ENCODE measurements around the gene PTPRN2.

PTPRN2 gene

DNA sequence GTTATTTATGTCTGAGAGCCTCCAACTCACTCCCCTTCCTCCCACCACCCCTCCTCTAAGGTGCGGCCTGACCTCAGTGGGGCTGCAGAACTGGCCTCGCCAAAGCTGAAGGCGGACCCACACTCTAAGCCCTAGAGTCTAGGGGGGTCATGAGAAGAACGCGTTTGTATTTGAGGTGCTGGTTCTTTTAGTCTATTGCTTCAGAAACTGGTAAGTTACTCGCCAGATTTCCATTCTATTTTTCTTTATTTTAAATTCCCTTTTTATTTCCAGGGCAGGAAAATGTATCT lies 893.3 kb downstream of the PTPRN2 start:
- no peak for DNase-seq (ENCODE audit: low read depth, low spot score)
- no peak overlapping the region for H3K27ac ChIP-seq

DNA sequence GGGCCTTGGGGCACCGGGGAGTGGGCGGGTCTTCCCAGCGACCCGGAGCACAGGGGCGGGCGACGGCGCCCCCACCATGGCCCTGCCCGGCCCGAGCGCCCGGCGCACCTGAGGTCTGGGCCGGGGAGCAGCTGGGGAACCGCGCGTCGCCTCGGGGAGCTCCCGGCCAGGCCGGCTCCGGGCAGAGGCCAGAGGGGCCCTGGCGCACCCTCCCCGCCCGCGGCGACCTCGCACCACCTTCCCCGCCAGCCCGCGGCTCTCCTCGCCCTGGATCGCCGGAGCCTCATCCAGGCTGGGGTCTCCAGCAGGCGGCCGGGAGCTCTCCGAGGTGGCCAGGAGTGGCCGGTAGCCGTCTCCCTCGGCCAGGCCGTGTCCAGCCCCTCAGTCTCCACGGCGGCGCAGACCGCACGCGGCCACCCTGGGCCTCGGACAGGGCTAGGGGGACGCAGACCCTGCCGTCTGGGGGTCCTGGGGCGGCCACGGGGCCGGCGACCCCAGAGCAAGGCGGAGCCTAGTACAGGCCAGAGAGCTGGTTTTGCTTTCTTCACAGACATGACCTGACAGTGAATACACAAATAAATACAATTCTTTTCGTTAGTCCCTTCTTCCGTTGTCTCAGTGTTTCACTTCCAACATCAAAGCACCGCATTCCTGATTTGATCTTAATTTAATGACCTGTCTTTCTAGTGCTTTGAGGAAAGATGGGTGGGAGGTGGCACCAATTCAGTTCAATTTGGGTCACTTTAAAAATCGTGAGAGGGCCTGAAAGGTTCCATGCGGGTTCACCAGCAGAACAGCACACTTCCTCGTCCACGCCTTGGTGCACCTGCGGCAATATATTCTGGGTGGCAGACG lies 893.9 kb downstream of the PTPRN2 start:
- DNase-seq (ENCODE audit: low read depth, low spot score), result no peak

GRCh38 chr7:157693071-157693520 lies 894.5 kb downstream of the PTPRN2 start:
- no peak overlapping the region for H3K27ac ChIP-seq
- DNase-seq (ENCODE audit: low read depth, low spot score), result no peak

More for the DNA sequence above, 893.9 kb downstream of the PTPRN2 start:
- no peak overlapping the region for H3K27ac ChIP-seq

DNA sequence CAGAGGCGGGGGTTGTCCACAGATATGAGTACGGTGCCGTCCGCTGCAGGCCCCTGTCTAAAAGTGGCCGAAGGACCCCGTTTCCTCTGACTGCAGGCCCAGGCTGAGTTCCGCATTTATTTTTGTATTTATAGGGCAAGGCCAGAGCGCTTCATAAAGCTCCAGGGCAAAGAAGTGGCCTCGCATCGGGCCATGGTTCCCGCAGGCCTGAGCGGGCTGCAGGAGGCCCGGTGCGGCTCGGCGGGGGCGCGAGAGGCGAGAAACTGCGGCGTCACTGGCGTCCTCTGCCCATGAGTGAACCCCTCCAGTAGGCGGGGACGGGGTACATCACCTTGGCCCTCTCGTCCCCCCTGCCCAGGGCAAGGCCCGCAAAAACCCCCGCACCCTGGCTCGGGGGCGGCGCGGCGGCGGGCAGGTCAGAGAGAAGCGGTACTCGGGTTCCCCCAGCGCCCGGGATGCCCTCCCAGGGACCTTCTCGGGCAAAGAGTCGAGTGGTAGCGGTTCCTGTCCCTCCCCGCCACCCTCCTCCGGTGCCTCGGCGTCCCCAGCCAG lies 895.1 kb downstream of the PTPRN2 start:
- no peak for DNase-seq (ENCODE audit: low read depth, low spot score)
- H3K27ac ChIP-seq, result no peak overlapping the region

GRCh38 chr7:157691586-157692459 lies 895.8 kb downstream of the PTPRN2 start:
- no peak overlapping the region for H3K27ac ChIP-seq
- no peak for DNase-seq (ENCODE audit: low read depth, low spot score)

DNA sequence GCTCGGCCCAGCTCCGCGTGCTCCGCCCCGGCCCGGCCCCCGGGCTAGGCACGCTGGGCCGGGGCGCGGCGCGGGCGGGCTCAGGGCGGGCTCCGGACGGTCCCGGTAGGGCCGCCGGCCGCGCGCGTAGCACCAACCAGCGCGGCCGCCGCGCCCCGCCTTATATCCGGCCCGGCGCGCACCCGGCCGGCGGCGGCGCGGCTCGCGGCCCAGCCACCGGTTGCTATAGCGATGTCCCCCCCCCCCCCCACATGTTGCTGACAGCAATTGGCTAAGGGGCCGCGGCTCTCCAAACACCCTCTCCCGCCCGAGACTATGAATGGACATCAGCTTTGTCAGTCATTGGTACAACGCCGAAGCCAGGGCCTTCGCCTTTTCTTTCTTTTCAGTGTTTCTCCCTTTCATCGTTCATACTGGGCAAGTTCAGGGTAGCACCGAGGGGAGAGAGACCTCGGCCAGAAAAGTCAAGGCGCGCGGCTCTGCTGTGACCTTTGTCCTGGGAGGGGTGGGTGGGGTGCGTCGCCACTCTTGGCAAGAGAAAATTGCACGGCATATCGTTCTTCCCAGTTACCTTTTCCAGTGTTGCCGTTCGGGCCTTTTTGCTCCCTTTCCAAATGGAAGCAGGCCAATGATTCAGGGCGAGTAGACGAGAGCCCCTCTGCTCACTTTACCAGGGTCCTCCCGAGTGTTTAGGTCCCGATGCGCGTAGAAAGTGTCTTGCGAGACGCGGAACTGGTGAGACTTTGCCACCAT lies 896.6 kb downstream of the PTPRN2 start:
- DNase-seq (ENCODE audit: low read depth, low spot score), result no peak
- H3K27ac ChIP-seq, result no peak overlapping the region

DNA sequence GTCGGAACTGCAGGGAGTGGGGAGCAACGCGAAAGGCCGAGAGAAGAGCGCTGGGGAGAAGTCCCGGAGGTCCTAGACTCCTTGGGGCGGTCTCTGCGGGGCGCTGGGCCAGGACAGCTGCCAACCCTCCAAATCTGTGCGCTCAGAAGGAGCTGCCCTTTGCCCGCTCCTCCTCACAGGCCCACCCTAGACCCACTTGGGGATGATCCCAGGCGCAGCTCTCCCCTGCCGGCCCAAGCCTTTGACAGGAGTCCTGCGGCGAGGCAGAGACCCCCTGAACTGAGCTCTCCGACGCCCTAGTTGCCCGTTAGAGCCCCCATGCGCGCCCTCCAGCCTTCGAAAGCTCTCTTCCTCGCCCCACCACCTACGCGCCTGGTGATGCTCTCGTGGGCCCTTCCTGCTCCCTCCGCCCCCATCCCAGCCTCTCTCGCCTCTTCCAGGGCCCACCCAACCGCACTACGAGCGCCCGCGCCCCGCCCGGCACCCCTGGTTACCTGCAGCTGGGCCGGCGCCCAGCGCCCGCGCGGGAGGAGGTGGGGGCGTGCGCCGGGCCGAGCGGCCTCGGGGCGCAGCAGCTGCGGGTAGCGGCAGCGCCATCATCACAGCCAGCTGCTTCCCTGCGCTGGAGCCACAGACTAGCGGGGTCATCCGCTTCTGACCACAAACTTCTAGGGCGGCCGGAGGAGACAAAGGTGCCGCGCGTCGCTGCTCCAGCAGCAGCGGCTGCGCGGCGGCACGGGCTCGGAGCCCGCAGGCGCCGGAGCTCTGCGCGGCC lies 897.4 kb downstream of the PTPRN2 start:
- DNase-seq (ENCODE audit: low read depth, low spot score), result no peak
- H3K27ac ChIP-seq, result no peak overlapping the region

GRCh38 chr7:157689269-157690057 lies 898.2 kb downstream of the PTPRN2 start:
- no peak overlapping the region for H3K27ac ChIP-seq
- no peak for DNase-seq (ENCODE audit: low read depth, low spot score)

- no peak for DNase-seq (ENCODE audit: low read depth, low spot score)
- H3K27ac ChIP-seq, result no peak overlapping the region
Observed at GRCh38 chr7:157688533-157689268, 898.9 kb downstream of the PTPRN2 start.

- DNase-seq (ENCODE audit: low read depth, low spot score), result no peak
- no peak overlapping the region for H3K27ac ChIP-seq
Observed at GRCh38 chr7:157687845-157688532, 899.6 kb downstream of the PTPRN2 start.

GRCh38 chr7:157687158-157687557 lies 900.5 kb downstream of the PTPRN2 start:
- no peak for DNase-seq (ENCODE audit: low read depth, low spot score)
- H3K27ac ChIP-seq, result no peak overlapping the region

DNA sequence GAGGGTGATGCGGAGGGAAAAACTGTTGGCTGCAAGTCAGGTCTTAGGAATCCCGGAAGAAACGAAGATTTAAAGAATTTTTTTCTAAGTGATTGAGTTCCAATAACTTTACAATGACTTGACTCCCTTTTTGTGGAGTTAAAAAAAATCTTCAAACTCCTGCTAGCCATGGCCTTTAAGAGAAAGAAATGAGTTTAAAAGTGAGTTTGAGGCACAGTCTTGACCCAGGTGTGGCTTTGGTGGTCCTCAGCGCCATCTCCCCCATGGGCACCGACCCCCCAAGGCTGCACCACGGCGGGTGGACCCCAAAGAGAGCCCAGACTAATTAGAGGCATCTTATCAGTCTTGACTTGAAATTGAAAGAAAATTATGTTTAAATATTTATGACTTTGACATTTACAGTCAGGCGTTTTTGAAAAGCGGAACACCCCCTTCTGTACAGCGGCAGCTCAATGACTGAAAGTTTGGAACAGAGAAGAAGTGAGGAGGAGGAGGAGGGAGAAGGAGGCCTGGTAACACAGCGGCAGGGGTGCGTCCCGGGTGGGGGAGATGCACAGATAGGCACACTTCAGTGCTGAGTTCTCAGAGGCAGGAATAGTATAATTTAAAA lies 901.2 kb downstream of the PTPRN2 start:
- no peak overlapping the region for H3K27ac ChIP-seq
- no peak for DNase-seq (ENCODE audit: low read depth, low spot score)

DNA sequence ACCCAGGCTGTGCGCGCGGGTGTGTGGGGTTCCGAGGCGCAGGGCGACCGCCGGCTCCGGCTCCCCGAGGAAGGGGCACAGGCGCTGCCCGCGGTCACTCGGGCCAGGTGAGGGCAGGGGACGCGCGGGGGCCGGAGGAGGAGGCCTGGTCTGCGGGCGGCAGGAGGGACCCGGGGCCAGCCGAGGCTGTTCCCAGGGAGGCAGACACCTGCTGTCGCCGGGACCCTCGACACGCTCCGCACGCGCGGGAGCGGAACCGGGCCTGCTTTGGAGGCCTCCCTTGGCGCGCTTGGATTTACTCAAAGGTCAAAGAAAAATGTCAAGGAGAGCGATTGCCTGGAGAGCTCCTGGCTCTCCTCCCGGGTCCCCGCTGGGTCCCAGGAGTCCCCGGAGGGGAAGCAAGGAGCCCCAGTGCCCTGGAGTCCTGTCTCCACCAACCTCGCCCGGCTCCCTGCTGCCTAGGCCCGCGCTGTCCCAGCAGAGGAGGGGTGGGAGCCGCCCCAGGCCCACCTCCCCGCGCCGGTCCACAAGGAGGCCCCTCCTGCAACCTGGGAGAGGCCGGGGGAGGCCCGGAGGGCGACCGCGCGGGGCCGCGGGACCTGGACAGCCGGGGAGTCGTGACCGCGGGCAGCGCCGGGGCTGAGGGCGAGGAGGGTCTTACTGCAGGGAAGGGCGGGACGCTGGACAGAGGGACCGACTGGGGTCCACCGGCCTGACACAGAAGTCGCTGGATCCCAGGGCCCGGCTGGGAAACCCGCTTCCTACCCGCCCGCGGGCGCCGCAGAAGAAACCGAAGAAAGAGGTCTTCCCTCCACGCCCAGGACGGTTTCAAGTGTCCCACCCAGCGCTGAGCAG lies 902.0 kb downstream of the PTPRN2 start:
- no peak for DNase-seq (ENCODE audit: low read depth, low spot score)
- no peak overlapping the region for H3K27ac ChIP-seq

DNA sequence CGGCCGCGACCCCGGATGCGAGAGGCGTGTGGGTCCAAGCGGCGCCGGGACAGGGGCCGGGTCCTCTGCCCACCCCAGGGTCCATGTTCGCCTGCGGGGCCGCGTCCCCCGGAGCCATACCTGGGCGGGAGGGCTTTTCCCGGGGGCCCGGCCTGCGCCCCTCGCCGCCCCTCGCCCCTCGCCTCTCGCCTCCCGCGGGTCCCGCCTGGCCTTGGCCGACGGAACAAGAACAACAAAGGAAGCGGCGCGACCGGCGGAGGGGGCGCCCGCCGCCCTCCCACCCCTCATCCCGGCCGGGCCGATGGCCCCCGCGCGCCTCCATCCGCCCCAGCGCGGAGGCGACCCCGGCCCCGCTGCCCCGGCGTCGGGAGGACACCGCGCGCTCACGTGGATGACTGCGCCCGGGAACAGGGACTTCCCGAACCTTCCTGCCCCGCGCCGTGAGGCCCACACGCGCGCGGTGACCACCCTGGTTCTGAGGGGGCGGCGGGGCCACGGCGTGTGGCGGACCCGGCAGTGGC lies 902.7 kb downstream of the PTPRN2 start:
- no peak for DNase-seq (ENCODE audit: low read depth, low spot score)
- no peak overlapping the region for H3K27ac ChIP-seq

DNA sequence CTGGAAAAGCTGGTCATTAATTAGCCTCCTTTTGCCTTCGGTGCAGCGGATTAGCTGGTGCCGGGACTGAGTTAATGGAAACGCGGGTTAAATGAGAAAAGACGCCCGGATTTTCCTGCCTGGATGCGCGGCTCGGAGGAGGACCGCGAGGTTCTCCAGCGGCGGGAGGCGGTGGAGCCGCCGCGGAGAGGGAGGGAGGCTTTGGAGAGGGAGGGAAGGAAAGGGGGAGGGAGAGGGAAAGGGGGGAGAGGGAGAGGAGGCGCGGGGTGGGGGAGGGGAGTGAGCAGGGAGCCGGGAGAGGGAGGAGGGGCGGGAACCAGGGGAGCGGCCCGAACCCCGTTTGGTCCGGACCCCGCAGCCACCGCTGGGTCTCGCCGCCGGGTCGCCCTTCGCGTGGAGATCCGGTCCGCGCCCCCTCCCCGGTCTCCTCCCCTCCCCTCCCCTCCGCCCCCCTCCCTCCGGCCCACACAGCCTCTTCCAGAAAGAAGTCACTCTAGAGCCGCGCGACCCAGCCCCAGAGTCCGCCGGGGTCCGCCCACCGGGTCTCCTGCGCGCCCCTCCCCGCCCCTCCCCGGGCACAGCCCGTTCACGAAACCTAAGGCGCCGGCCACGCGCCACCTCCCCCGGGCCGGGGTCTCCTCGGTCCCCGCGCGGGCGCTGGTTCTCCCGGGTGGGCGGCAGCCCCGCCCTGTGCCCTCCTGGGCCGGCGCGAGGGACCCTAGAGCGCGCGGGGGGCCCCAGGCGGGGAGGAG lies 903.3 kb downstream of the PTPRN2 start:
- no peak for DNase-seq (ENCODE audit: low read depth, low spot score)
- no peak overlapping the region for H3K27ac ChIP-seq

Data from epithelial cell of prostate (primary cell).